ENCODE data around the gene ELOVL6.
A peak's percentile ranks its signal among the peaks of the same experiment; 100 is the strongest.

Gene ELOVL6

DNA sequence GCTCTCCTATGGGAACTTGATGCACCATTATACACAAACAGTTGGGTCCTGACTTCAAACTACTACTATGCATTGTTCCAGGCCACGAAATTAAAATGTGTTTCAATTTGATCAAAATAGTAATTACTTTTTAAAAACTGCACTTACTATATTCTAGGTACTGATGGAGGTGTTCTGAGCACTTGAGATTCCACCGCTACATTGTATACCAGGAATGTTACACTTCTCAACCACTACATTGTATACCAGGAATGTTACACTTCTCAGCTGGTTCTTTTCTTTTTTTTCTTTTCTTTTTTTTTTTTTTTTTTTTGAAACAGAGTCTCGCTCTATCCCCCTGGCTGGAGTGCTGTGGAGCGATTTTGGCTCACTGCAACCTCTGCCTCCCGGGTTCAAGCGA is 77.9 kb downstream of the ELOVL6 start:
- no peak overlapping the region for H3K4me3 ChIP-seq (ENCODE audit: control insufficient read depth, low read depth, low read length)
- TF ChIP-seq, protein P1, sequence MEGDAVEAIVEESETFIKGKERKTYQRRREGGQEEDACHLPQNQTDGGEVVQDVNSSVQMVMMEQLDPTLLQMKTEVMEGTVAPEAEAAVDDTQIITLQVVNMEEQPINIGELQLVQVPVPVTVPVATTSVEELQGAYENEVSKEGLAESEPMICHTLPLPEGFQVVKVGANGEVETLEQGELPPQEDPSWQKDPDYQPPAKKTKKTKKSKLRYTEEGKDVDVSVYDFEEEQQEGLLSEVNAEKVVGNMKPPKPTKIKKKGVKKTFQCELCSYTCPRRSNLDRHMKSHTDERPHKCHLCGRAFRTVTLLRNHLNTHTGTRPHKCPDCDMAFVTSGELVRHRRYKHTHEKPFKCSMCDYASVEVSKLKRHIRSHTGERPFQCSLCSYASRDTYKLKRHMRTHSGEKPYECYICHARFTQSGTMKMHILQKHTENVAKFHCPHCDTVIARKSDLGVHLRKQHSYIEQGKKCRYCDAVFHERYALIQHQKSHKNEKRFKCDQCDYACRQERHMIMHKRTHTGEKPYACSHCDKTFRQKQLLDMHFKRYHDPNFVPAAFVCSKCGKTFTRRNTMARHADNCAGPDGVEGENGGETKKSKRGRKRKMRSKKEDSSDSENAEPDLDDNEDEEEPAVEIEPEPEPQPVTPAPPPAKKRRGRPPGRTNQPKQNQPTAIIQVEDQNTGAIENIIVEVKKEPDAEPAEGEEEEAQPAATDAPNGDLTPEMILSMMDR (conservative IDR thresholded peaks at IDR 0.05; ENCODE audit: control insufficient read depth, insufficient read depth, low read depth, low read length): no peak
- DNase-seq (ENCODE audit: low read depth): no peak

DNA sequence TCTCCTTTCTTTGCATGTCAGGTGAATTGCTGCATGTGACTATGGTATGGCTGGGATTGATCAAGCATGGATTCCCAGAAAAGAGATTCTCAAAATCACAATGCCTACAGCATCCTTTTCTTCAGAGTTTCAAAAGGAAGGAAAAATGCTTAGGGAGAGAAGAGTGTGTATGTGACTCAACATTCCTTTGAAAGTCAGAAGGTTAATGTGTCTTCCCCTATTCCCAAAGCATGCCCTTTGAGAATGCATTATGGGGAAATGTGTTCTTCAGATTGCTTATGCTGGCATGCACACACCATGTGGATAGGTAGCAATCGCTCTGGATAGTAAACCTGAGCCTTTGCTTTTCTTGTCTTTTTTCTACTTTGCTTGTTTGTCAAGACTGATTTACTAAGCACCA is 78.5 kb downstream of the ELOVL6 start:
- peak; percentile 74 for DNase-seq (ENCODE audit: low read depth)
- TF ChIP-seq, protein P1 (conservative IDR thresholded peaks at IDR 0.05; ENCODE audit: control insufficient read depth, insufficient read depth, low read depth, low read length): no peak
- H3K4me3 ChIP-seq (ENCODE audit: control insufficient read depth, low read depth, low read length): no peak overlapping the region

DNA sequence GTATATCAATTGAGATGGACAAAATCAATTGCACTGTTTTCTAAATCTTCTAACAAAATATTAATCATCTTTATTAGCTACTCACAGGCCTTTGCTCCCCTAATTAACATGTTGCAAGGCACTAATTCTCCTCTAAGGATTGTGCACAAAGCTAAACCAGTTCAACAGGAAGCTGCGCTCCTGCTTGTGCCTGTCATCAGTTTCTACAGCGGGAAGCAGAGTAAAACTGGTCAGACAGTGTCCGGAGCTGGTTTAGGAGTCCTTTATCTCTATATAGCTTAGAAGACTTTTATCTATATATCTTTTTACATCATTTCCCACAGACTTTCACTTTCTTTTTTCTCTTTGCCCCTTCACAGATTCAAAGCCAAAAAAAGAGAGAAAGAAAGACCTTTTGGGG is 79.1 kb downstream of the ELOVL6 start:
- no peak for DNase-seq (ENCODE audit: low read depth)
- TF ChIP-seq, protein P1 (conservative IDR thresholded peaks at IDR 0.05; ENCODE audit: control insufficient read depth, insufficient read depth, low read depth, low read length): no peak
- no peak overlapping the region for H3K4me3 ChIP-seq (ENCODE audit: control insufficient read depth, low read depth, low read length)

DNA sequence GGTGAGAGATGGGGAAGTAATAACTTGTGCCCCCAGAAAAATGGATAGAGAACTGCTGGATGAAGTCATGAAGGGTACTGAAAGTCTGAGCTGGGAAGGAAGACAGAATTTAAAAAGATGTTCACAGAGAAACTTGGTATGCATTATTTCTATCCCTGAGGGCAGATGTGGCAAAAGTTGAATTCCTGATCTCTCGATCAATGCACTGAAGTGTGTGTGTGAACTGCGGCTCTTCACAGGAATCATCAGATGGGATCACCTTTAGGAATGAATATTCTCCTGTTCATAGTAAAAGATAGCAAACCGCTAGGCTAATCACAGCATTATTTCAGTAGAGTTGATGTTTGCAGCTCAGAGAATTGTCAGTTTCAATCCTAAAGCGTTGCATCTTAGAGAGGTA is 86.4 kb downstream of the ELOVL6 start:
- DNase-seq (ENCODE audit: low read depth): no peak
- no peak overlapping the region for H3K4me3 ChIP-seq (ENCODE audit: control insufficient read depth, low read depth, low read length)
- TF ChIP-seq, protein P1 (conservative IDR thresholded peaks at IDR 0.05; ENCODE audit: control insufficient read depth, insufficient read depth, low read depth, low read length): no peak

DNA sequence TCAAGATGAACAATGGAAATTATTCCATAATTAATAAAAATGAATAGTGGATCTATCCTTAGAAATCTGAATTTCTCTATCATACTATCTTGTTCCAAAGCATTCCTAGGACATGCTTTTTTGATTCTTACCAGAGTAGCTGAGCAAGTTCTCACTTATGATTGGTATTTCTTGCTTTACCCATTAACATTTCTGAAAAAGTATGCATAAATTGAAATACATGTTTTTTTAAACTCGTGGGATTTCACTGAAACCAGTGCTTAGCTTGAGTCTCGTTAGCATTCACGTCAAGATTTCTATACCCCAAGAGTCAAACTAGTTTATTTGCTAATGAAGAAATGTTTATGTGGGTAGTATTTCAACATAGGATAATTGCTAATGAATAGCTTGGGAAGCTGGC is 89.0 kb downstream of the ELOVL6 start:
- DNase-seq (ENCODE audit: low read depth): no peak
- no peak overlapping the region for H3K4me3 ChIP-seq (ENCODE audit: control insufficient read depth, low read depth, low read length)
- TF ChIP-seq, protein P1 (conservative IDR thresholded peaks at IDR 0.05; ENCODE audit: control insufficient read depth, insufficient read depth, low read depth, low read length): no peak

DNA sequence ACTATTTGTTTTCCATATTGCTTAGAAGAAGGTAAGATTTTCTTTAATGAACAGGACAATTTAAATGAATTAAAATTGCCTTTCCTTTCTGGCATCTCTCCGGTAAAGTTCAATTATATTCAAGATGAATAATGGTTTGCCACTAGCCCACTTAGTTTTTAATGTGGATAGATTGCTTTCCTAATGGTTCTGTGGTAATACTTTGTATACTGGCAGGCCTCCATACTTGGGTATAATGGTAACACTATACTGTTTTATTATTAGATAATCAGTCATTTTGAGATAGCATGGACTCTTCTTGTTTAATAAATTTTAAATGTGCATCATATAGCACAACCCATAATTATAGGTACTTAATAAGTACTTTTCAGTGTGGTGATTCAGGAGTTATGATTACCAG is 89.5 kb downstream of the ELOVL6 start:
- TF ChIP-seq, protein P1 (conservative IDR thresholded peaks at IDR 0.05; ENCODE audit: control insufficient read depth, insufficient read depth, low read depth, low read length): no peak
- DNase-seq (ENCODE audit: low read depth): no peak
- H3K4me3 ChIP-seq (ENCODE audit: control insufficient read depth, low read depth, low read length): no peak overlapping the region

DNA sequence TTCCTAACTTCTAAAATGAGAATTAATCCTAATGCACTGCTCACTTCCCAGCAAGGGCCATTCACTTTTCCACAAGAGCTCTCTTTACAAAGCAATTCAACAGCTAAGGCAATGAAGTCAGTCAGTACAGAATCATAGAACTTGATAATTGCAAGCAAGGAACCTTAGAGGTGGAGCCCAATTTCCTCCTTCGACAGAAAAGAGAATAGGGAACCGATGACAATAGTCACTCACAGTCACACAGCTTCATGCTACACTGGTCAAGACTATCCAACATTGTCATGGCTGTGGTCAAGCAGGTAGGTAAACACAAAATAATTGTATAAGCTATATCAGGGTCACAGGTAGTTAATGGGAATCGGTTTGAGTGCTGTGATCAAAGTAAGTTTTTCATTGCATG is 90.0 kb downstream of the ELOVL6 start:
- TF ChIP-seq, protein P1 (conservative IDR thresholded peaks at IDR 0.05; ENCODE audit: control insufficient read depth, insufficient read depth, low read depth, low read length): no peak
- no peak for DNase-seq (ENCODE audit: low read depth)
- no peak overlapping the region for H3K4me3 ChIP-seq (ENCODE audit: control insufficient read depth, low read depth, low read length)

All from fibroblast of mammary gland (primary cell).